T-helper 1 cell treated with Interleukin-12 subunit alpha and Interleukin-12 subunit beta and Interleukin-4 antibody, amounts not matched to agents 30 μg/mL and 1 μg/mL, for 36 hours (primary cell): ENCODE data around the gene HABP2.

ENCODE experiments used
- H3K27ac Mint-ChIP-seq: one replicate; pipeline ENCODE4 v1.8.0; 2021; ENCODE audit warnings: mild to moderate bottlenecking, mixed read lengths
- H3K27me3 Mint-ChIP-seq: one replicate; pipeline ENCODE4 v1.8.0; 2021; ENCODE audit warnings: low read depth, mixed read lengths
- H3K36me3 Mint-ChIP-seq: one replicate; pipeline ENCODE4 v1.8.0; 2021; ENCODE audit warnings: low read depth, mixed read lengths
- H3K4me1 Mint-ChIP-seq: one replicate; pipeline ENCODE4 v1.8.0; 2021; ENCODE audit warnings: low read depth, mixed read lengths
- H3K4me3 Mint-ChIP-seq: one replicate; pipeline ENCODE4 v1.8.0; 2021; ENCODE audit warnings: mild to moderate bottlenecking, moderate library complexity, mixed read lengths
- H3K9me3 Mint-ChIP-seq: one replicate; pipeline ENCODE4 v1.8.0; 2021; ENCODE audit warnings: mixed read lengths

HABP2 gene

DNA sequence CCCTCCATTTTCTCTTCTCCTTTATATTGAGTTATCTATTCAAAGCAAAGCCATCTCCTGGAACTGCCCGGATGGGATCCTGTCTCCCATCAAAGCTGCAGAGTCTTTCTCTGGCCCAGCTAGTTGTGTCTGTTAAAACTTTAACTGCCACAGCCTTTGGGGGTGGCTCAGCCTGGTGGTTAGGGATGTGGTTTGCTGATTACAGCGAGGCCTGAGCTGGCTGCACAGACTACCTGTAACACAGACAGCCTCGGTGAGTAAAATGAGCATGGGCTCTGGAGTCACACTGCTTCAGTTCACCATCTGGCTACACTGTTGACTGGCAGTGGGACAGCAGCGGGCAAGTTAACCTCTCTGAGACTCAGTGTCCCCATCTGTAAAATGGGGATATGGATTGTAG lies 18.4 kb upstream of the HABP2 start:
- H3K9me3 Mint-ChIP-seq = no peaks in the 10 kb centered on the region
- H3K27ac Mint-ChIP-seq = no peak overlapping the region
- H3K27me3 Mint-ChIP-seq = no peaks in the 10 kb centered on the region
- no peaks in the 10 kb centered on the region for H3K36me3 Mint-ChIP-seq
- H3K4me1 Mint-ChIP-seq = peaks cover 4% of the 10 kb centered on the region
- no peak overlapping the region for H3K4me3 Mint-ChIP-seq

DNA sequence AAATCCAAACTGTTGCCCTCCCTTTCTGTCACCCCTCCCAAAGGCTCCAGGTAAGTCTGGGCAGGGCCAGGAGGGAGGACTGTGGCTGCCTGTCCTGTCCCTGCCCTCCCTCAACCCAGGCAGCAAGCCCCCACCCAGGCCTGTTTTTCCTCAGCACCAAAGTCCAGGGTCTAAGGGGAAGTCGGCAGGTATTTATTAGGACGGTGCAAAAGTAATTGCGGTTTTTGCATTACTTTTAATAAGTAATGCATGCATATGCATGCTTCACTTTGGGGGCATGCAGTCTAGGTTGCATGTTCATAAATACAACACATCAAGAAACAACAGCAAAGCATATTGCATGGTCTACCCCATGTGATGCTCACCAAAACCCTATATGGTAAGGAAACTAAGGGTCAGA lies 15.2 kb upstream of the HABP2 start:
- Mint-ChIP-seq H3K27ac (no peak overlapping the region), H3K4me1 (peaks cover 4% of the 10 kb centered on the region), H3K36me3 (no peaks in the 10 kb centered on the region), H3K4me3 (no peak overlapping the region), H3K27me3 (no peaks in the 10 kb centered on the region), H3K9me3 (no peaks in the 10 kb centered on the region)

DNA sequence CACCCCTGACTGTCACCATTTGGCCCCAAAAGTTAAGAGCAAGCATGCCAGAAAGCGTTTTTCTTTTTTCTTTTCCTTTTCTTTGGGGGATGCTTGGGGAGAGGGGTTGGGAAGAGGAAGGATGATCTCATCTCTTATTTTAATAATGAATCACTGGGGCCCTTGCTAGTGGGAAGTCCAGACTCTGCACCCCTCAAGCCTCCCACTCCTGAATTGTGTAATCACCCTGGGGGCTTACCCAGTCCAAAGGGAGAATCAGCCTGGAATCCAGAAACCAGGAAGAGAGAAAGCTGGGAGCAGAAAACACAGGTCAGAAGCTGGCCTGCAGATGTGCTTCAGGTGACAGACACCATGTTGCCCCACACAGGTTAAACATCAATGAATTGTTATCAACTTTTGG lies 14.7 kb upstream of the HABP2 start:
- no peaks in the 10 kb centered on the region for H3K27me3 Mint-ChIP-seq
- no peak overlapping the region for H3K27ac Mint-ChIP-seq
- no peaks in the 10 kb centered on the region for H3K9me3 Mint-ChIP-seq
- peaks cover 4% of the 10 kb centered on the region for H3K4me1 Mint-ChIP-seq
- H3K4me3 Mint-ChIP-seq = no peak overlapping the region
- no peaks in the 10 kb centered on the region for H3K36me3 Mint-ChIP-seq

DNA sequence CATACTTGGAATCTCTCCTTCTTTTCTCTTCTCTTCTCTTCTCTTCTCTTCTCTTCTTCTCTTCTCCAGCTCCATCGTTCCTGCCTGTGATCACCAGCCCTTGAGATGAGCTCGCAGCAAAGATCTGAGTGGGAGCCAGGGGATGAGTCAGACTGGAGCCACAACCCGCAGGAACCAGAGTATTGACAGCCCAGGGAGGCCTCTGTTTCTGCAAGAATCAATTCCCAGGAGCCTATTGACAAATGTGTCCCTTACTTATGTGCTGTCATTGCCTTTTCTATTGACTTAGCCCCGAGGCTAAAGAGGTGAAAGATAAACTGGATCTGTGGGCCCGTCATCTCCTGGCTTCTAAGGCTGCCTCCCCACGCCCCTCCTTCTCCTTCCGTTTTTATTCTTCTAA lies 13.1 kb upstream of the HABP2 start:
- no peak overlapping the region for H3K4me3 Mint-ChIP-seq
- H3K27me3 Mint-ChIP-seq = no peaks in the 10 kb centered on the region
- H3K27ac Mint-ChIP-seq = no peak overlapping the region
- no peaks in the 10 kb centered on the region for H3K36me3 Mint-ChIP-seq
- H3K9me3 Mint-ChIP-seq = no peaks in the 10 kb centered on the region
- no peaks in the 10 kb centered on the region for H3K4me1 Mint-ChIP-seq

DNA sequence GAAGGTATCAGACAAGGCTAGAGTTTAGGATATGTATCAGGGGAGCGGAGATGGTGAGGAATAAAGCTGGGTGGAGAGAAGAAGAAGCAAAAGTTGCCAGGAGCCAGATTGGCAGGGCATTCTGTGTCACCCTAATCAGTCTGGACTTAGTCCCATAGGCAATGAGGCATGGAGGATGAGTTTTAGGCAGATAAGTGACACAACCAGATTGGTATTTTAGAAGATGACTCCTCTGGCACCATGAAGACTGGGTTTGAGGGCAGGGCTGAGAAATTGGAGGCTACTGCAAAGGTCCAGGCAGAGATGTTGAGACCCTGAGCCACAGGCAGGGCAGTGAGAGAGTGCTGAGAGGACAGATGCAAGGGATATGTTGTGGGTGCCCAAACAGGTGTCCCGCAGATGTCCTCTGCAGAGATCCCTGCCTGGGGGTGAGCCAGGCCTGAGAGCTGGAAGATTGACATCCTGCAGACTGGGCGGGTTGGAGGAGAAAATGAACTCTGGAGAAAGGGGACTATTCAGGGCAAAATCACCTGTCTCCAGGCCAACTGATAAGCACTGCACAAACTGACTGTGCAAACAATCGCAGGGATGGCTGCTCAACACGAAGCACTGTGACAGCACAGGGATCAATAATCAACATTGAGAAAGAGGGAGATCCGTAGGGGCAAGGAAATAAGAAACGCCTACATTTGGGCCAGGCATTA lies 11.9 kb upstream of the HABP2 start:
- Mint-ChIP-seq H3K27me3 (no peaks in the 10 kb centered on the region), H3K9me3 (no peaks in the 10 kb centered on the region), H3K36me3 (no peaks in the 10 kb centered on the region), H3K4me1 (no peaks in the 10 kb centered on the region), H3K4me3 (no peak overlapping the region), H3K27ac (no peak overlapping the region)

DNA sequence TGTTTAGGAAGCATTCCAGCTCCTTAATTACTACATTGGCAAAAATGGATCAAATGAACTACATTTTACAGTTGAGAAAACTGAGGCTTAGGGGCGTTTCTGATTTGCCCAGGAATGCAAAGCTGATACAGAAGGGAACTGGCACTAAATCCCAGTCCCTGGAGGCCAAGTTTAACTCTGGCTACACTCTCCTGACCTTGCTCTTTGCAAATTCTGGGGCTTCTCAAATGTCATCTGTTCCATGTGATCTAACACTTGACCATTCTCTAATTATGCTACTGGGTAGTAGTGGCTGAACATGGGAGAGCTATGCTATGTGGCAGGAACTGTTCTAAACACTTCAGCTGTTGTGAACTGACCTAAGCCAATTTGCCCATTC lies 11.3 kb upstream of the HABP2 start:
- no peak overlapping the region for H3K4me3 Mint-ChIP-seq
- H3K9me3 Mint-ChIP-seq = no peaks in the 10 kb centered on the region
- H3K27ac Mint-ChIP-seq = no peak overlapping the region
- H3K27me3 Mint-ChIP-seq = no peaks in the 10 kb centered on the region
- H3K4me1 Mint-ChIP-seq = no peaks in the 10 kb centered on the region
- H3K36me3 Mint-ChIP-seq = no peaks in the 10 kb centered on the region

DNA sequence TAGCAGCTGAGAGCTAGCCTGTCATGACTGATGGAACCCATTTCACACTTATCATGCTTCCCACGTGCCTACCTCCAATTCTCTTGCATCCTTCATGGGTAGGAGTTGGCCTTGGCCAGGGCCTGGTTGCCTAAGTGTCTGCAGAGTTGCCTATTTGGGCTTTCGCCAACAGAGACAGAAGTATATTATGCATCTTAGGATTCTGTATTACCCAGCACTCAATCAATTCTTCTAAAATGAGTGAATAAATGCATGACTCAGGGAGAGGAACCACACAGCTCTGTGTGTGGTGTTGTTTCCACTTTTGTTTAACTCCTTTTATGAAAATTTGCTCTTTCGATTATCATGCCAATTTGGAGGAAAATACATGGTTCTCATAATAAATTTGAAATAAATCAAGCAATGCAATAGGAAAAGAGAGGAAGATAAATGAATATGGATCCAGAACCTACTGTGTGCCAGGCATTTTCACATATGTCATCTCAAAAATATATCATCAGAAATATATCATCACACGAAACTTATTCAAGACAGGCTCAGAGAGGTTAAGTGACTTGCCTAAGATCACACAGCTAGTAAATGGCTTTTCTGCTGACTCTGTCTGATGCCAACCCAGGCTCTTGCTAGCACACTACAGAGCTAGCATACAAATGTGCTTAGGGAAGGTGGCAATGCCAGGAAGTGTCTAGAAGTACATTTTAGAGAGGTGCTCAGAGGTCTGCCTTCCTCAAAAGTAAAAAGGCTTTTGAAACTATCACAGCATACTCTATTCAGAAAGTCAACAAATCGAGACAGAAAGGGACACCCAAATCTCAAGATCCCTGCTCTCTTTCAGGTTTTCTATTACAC lies 9.5 kb upstream of the HABP2 start:
- H3K4me1 Mint-ChIP-seq = no peaks in the 10 kb centered on the region
- H3K4me3 Mint-ChIP-seq = no peak overlapping the region
- no peaks in the 10 kb centered on the region for H3K9me3 Mint-ChIP-seq
- no peaks in the 10 kb centered on the region for H3K36me3 Mint-ChIP-seq
- no peaks in the 10 kb centered on the region for H3K27me3 Mint-ChIP-seq
- no peak overlapping the region for H3K27ac Mint-ChIP-seq

DNA sequence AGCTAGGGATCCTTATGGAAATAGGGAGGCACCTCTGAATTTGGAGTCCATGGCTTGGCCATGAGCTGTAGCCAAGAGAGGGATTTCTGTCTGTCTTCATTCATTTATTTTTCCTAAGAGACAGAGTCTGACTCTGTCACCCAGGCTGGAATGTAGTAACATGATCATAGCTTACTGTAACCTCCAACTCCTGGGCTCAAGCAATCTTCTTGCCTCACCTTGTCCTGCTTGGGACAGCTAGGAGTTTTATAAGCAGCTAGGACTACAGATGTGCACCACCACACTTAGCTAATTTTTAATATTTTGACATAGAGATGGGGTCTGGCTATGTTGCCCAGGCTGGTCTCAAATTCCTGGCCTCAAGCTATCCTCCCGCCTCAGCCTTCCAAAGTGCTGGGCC lies 8.5 kb upstream of the HABP2 start:
- Mint-ChIP-seq H3K4me1 (no peaks in the 10 kb centered on the region), H3K4me3 (no peak overlapping the region), H3K9me3 (no peaks in the 10 kb centered on the region), H3K36me3 (no peaks in the 10 kb centered on the region), H3K27ac (no peak overlapping the region), H3K27me3 (no peaks in the 10 kb centered on the region)

DNA sequence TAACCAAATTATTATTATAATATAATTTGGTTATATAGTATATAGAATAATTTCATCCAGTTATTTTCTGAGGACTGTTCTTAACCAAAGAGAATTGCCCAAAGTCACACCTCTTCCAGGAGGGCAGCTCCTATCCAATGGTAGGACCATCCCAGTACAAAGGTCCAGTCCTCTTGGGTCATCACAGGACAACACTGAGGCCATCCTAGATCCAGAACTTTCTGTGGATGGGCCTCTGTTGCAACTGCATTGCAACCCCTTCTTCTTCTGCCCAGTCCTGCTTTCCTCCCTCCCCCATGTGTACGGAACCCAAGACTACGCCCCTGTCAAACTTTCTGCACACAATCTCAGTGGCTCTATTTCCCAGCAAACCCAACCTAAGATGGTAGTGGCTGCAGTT lies 5.4 kb upstream of the HABP2 start:
- Mint-ChIP-seq H3K4me1 (peaks cover 7% of the 10 kb centered on the region), H3K4me3 (no peak overlapping the region), H3K36me3 (no peaks in the 10 kb centered on the region), H3K27me3 (no peaks in the 10 kb centered on the region), H3K9me3 (no peaks in the 10 kb centered on the region), H3K27ac (no peak overlapping the region)

DNA sequence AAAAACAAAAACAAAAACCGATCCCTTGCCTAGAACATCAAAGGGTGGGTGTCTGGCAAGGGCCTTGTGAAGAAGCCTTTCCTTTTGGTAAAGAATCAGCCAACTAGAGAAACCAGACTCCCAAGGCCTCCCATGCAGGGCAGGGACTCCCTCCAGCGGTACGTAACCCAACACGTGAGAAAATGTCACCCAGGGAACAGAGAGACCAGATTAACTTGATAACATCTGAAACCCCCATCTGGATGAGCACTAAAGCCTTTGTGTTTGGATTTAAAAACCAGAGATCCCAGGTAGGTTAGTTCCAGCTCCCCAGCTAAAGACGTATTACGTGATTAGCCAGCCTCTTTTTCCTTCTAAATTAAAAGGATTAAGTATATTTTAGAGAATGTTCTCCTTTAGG lies 3.0 kb upstream of the HABP2 start:
- Mint-ChIP-seq H3K27ac (no peak overlapping the region), H3K27me3 (peaks cover 12% of the 10 kb centered on the region), H3K4me3 (no peak overlapping the region), H3K4me1 (peaks cover 7% of the 10 kb centered on the region), H3K9me3 (no peaks in the 10 kb centered on the region), H3K36me3 (no peaks in the 10 kb centered on the region)

DNA sequence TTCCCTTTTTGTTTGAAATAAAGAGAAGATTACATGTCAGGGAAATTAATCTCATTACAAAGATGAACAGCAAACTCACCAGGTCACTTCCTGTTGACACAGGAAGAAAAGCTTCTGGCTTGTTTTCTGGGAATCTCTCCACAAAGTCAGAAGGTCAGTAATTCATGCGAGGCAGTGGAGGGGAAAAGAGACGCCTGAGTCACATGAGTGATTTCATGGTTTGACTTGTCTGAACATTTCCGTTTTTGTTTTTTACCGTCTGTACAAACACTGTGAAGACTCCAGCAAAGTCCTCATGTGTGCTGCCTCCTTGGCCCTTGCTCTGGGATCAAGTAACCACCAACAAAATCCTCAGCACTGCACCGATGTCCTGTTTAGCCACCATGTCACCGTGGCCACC lies 2.5 kb upstream of the HABP2 start:
- no peak overlapping the region for H3K27ac Mint-ChIP-seq
- no peak overlapping the region for H3K4me3 Mint-ChIP-seq
- peaks cover 12% of the 10 kb centered on the region for H3K27me3 Mint-ChIP-seq
- no peaks in the 10 kb centered on the region for H3K36me3 Mint-ChIP-seq
- peaks cover 7% of the 10 kb centered on the region for H3K4me1 Mint-ChIP-seq
- H3K9me3 Mint-ChIP-seq = no peaks in the 10 kb centered on the region

DNA sequence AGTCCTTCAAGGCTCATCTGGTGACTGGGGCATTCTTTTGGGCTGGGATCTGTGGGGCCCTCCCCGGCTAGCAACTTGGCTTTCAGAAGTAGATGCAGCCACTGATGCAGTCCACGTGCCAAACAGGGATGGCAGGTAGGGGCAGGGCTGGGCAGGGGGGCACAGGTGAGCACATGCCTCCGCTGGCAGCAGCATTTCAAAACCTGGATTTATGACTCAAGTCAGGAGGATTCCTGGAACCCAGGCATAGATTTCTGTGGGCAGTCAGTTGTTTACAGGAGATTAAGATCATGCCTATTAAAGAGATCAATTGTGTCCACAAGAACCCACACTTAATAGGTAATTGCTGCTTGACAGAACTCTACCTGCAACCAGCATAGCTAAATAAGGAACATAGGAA lies 839 bp upstream of the HABP2 start:
- no peaks in the 10 kb centered on the region for H3K36me3 Mint-ChIP-seq
- no peaks in the 10 kb centered on the region for H3K9me3 Mint-ChIP-seq
- no peak overlapping the region for H3K27ac Mint-ChIP-seq
- H3K4me1 Mint-ChIP-seq = peaks cover 7% of the 10 kb centered on the region
- H3K4me3 Mint-ChIP-seq = no peak overlapping the region
- peaks cover 12% of the 10 kb centered on the region for H3K27me3 Mint-ChIP-seq

DNA sequence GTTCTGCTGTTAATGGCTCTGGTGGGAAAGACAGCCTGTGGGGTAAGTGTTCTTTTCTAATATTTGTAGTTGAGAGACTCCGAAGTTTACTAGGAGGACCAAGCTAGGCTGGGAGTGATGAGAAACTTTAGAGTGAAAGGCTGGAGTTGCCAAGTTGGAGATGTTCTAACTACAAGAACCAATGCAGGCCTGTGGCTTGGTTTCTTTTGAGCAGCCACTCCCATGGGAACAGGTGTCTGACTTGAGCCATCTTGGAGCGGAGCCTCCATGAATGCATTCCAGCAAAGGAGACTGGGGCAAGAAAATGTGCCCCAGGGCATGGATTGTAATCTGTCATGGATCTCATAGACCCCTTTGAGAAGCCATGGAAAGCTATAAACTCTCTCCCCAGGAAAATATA lies 296 bp downstream of the HABP2 start:
- Mint-ChIP-seq H3K27me3 (peaks cover 12% of the 10 kb centered on the region), H3K27ac (no peak overlapping the region)

DNA sequence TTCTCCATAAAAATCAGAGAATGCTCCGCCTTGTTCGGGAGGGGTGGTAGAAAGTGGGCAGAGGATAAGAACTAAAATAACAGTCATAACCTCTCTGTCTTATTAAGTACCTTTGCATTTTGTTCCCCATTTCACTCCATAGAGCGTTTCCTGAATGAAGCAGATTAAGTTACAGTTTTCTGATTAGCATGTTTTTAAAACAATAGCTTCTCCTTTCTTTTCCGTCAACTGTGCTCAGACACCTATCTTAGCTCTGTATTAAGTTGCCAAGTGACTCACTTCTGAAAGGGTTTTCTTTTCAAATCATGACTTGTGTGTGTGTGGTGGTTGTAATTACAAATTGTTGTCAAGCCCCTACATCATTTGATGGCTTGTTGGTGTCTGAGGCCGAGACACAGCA lies 1.4 kb downstream of the HABP2 start:
- no peaks in the 10 kb centered on the region for H3K36me3 Mint-ChIP-seq
- H3K27ac Mint-ChIP-seq = no peak overlapping the region
- peaks cover 14% of the 10 kb centered on the region for H3K4me1 Mint-ChIP-seq
- no peaks in the 10 kb centered on the region for H3K9me3 Mint-ChIP-seq
- no peak overlapping the region for H3K4me3 Mint-ChIP-seq
- H3K27me3 Mint-ChIP-seq = peaks cover 12% of the 10 kb centered on the region

More for the DNA sequence above, 296 bp downstream of the HABP2 start:
- no peak overlapping the region for H3K4me3 Mint-ChIP-seq
- H3K4me1 Mint-ChIP-seq = peaks cover 14% of the 10 kb centered on the region
- no peaks in the 10 kb centered on the region for H3K9me3 Mint-ChIP-seq
- H3K36me3 Mint-ChIP-seq = no peaks in the 10 kb centered on the region

DNA sequence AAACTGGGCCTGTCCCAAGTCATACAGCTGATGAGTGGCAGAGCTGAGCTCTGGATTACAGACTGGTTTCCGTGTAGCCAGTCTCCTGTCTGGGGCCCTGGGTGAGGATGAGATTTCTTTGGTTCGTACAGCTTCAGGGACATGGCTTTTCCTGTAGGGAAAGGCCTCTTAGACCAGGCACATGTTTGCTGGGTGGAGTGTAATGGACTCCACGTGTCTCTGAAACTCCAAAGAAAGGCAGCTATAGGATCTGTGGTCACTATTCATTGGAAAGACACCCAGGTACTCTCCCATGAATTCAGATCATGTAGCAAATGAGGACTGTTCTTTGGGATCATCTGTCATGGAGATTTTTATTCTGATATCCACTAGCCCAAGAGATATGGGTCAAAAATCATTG lies 2.4 kb downstream of the HABP2 start:
- peaks cover 12% of the 10 kb centered on the region for H3K4me1 Mint-ChIP-seq
- H3K9me3 Mint-ChIP-seq = no peaks in the 10 kb centered on the region
- H3K27ac Mint-ChIP-seq = no peak overlapping the region
- no peak overlapping the region for H3K4me3 Mint-ChIP-seq
- H3K27me3 Mint-ChIP-seq = peaks cover 12% of the 10 kb centered on the region
- H3K36me3 Mint-ChIP-seq = no peaks in the 10 kb centered on the region
